AG04450 (cell line): ENCODE measurements around the gene PGRMC2. TPM values are rescaled to one million over a fixed set of nuclear protein-coding genes. Genes with fewer than 3 reads are reported as not detected.

Experiments
- CTCF ChIA-PET: fragments of 300-600, 350-600 bp; formaldehyde crosslinking; extraction: SDS; loops from one replicate; lab custom pipeline; 2022; ENCODE audit warnings: antibody characterized with exemption, inconsistent platforms; lab: Charles Lee
- POLR2A ChIA-PET: fragments of 350-600 bp; formaldehyde crosslinking; extraction: SDS; loops from one replicate; lab custom pipeline; 2021; ENCODE audit warnings: antibody characterized with exemption, inconsistent platforms; lab: Yijun Ruan, JAX
- DNase-seq: peaks from one replicate; pipeline ENCODE4 v3.0.0-alpha.2; 2011; ENCODE audit warnings: low read depth, low spot score
- H3K27ac ChIP-seq: one replicate; pipeline ENCODE4 v1.5.1; 2012; ENCODE audit warnings: low read depth, low read length, control low read depth
- H3K27me3 ChIP-seq: one replicate; pipeline ENCODE4 v1.6.0; 2012; ENCODE audit warnings: low read length; ENCODE audit not compliant: control insufficient read depth, insufficient read depth
- H3K4me3 ChIP-seq: 2 replicates; pipeline ENCODE4 v1.5.1; 2011; ENCODE audit warnings: mild to moderate bottlenecking, low read depth, low read length, control low read depth
- H3K9me3 ChIP-seq: 2 replicates; pipeline ENCODE4 v1.5.1; 2012; ENCODE audit warnings: low read length; ENCODE audit not compliant: control insufficient read depth, insufficient read depth
- polyA plus RNA-seq: library from polyadenylated mRNA; depleted of rRNA; stranded (reverse); fragments of >200 nt; gene quantifications from 2 replicates; pipeline ENCODE4 v1.2.3, GENCODE V29; 2011
- TF ChIP-seq, protein P1 (sequence below): IDR thresholded peaks from 2 replicates; pipeline ENCODE4 v1.5.1; 2011; ENCODE audit warnings: low read depth, low read length, control low read depth, inconsistent platforms

PGRMC2 gene
- polyA plus RNA-seq, 1 experiment = 50.9 TPM

DNA sequence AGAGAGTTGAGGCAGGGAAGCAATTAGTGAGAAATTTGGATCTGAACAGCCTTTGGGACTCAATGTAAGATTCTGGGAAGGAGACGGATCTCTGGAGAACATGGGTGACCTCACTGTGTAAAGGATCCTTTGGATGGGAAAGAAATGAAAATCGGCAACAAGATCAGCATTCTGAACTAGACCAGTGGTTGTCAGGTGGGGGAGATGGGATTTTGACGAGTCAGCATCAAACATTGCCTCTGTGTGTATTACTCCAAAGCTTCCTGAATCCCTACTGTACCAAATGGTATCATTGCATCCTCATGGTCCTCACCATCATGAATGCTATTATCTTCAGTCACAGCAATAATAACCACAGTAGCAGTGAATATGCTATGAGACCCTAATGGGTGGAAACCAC is 52.8 kb downstream of the PGRMC2 start:
- ChIA-PET CTCF (no interaction called here), POLR2A (interaction anchor here (0.7 kb wide), 1 partner anchor 9 kb away, joined by 3 read pairs; no protein-coding TSS in a partner anchor)
- DNase-seq = no peak
- no peak overlapping the region for H3K4me3 ChIP-seq
- H3K9me3 ChIP-seq = no peaks in the 10 kb centered on the region
- H3K27ac ChIP-seq = no peak overlapping the region
- TF ChIP-seq, protein P1, sequence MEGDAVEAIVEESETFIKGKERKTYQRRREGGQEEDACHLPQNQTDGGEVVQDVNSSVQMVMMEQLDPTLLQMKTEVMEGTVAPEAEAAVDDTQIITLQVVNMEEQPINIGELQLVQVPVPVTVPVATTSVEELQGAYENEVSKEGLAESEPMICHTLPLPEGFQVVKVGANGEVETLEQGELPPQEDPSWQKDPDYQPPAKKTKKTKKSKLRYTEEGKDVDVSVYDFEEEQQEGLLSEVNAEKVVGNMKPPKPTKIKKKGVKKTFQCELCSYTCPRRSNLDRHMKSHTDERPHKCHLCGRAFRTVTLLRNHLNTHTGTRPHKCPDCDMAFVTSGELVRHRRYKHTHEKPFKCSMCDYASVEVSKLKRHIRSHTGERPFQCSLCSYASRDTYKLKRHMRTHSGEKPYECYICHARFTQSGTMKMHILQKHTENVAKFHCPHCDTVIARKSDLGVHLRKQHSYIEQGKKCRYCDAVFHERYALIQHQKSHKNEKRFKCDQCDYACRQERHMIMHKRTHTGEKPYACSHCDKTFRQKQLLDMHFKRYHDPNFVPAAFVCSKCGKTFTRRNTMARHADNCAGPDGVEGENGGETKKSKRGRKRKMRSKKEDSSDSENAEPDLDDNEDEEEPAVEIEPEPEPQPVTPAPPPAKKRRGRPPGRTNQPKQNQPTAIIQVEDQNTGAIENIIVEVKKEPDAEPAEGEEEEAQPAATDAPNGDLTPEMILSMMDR = no peak
- H3K27me3 ChIP-seq = no peaks in the 10 kb centered on the region

DNA sequence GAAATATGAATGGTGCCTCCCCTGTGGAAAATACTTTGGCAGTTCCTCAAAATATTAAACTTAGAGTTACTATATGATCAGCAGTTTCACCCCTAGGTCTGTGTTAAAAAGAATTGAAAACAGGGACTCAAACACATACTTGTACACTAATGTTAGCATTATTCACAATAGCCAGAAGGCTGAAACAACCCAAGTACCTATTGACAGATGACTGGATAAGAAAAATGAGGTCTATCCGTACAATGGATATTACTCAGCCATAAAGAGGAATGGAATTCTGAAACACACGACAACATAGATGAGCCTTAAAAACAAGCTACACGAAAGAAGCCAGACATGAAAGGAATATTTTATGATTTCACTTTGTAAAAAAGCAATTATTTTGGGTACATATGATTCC is 54.9 kb downstream of the PGRMC2 start:
- Histone ChIP-seq H3K9me3 (no peaks in the 10 kb centered on the region), H3K27me3 (no peaks in the 10 kb centered on the region), H3K27ac (no peak overlapping the region), H3K4me3 (no peak overlapping the region)
- ChIA-PET POLR2A (no interaction called here), CTCF (no interaction called here)
- DNase-seq = no peak
- TF ChIP-seq, protein P1 = no peak

DNA sequence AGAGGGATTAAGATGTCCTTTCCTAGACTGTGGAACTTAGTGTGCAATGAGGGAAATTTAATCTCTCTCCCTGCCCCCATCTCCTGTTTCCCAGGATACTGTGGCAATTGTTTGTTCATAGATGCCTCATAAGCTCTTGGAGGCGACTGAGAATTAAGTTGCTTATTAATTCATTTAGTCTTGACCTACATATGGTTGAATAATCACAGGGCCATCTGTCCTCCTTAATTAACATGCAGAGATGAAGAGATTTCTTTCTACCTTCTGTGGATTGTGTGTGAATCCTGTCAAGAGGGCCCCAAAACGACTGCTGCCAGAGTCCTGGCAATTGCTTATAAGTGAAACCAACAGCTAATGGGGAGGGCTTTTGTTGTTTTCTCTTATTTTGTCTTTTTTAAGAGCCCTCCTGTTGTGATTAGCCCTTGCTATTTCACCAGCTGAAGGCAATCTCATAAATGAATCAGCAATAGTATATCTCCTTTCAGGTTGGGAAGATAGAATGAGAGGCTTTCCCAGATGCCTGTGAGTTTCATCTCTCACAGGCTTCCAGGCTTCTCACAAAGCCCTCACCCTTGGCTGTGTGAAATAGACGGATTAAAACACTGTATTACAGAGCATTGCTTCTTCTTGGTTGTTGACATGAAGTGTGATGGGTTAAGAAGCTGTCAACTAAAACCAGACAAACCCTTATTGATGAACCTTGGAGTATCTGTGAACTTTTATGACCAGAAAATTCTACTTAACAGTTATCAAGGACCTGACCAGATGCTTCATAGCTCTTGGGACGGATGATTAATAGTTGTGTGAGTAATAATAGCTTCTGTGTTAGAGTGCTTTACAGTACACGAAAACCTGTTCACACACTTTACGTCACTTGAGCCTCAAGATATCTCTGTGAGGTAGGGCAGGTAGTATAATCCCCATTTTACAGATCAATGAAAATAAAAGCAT is 58.5 kb downstream of the PGRMC2 start:
- POLR2A ChIA-PET = no interaction called here
- DNase-seq = peak; percentile 15
- H3K27ac ChIP-seq = no peak overlapping the region
- no peak overlapping the region for H3K4me3 ChIP-seq
- TF ChIP-seq, protein P1 = no peak
- H3K9me3 ChIP-seq = no peaks in the 10 kb centered on the region
- no peaks in the 10 kb centered on the region for H3K27me3 ChIP-seq
- CTCF ChIA-PET = interaction anchor here (0.7 to 1.0 kb wide), 2 partner anchors 58 to 157 kb away, joined by 4 read pairs; no protein-coding TSS in a partner anchor

DNA sequence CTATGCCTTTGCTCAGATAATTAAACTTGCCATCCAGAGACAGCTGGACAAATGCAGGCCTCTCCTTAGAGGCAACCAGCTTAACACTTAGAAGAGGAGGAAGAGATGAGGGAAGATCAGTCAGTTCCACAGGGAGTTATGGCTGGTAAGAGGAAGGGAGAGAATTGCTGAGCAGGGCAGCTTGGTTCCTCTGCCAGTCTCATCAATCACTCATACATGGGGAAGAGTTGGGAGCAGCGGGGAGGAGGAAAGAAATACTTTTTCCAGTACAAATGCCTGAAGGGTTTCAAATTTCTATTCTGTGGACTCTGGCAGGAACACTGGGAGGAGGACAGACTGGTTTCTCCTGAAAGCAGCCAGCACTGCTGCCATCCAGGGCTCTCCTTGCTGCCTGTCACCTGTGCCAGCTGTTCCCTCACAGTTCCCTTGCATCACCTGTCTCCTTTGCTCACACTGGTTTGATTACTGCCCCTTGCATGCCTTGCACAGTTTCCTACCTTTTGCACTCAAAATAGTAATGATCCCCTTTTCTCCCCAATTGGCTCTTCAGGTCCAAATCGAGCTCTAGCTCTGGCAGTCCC is 59.5 kb downstream of the PGRMC2 start:
- H3K9me3 ChIP-seq = no peaks in the 10 kb centered on the region
- H3K27me3 ChIP-seq = no peaks in the 10 kb centered on the region
- no peak for DNase-seq
- H3K4me3 ChIP-seq = no peak overlapping the region
- H3K27ac ChIP-seq = no peak overlapping the region
- TF ChIP-seq, protein P1 = no peak
- CTCF ChIA-PET = interaction anchor here (0.6 to 0.7 kb wide), 2 partner anchors 15 to 158 kb away, joined by 3 to 4 read pairs; no protein-coding TSS in a partner anchor
- POLR2A ChIA-PET = no interaction called here
